ENCODE measurements around the gene SMARCC2. TPM values are rescaled to one million over a fixed set of nuclear protein-coding genes. Genes with fewer than 3 reads are reported as not detected.
"Not testable (repeated sequence)": the region's sequence is repeated elsewhere in the genome, so short reads cannot be mapped to it uniquely, and the experiment has no call there.

The SMARCC2 gene
- total RNA-seq, 5 donors from 2014 or later (not counting 1 experiment from before 2014, with no cell fraction given): 135 to 160 (median 159) TPM

- H3K9me3 ChIP-seq; ATAC-seq (replicated peaks in 1 of 4); H3K27me3 ChIP-seq (replicated peaks in 1 of 2; ENCODE audit: control insufficient read depth in 2 of 2, extremely low read depth in 1 of 2, insufficient read depth in 2 of 2, low read length in 1 of 2); H3K9me3 Mint-ChIP-seq; H3K4me3 ChIP-seq (ENCODE audit: control insufficient read depth in 1 of 2, extremely low read depth in 1 of 2, low read length in 1 of 2); H3K27me3 Mint-ChIP-seq; DNase-seq; POLR2A ChIA-PET; H3K27ac ChIP-seq (ENCODE audit: low read length): not testable (repeated sequence)
- Mint-ChIP-seq H3K4me3 (peak overlapping the region; percentile 89 to 99 (median 97)), H3K27ac (peak overlapping the region; percentile 92 to 94), H3K4me1 (peaks cover 48 to 70% (median 62%) of the 10 kb centered on the region in 3 donors), H3K36me3 (peaks cover 29% of the 10 kb centered on the region)
- peaks cover 21 to 53% of the 10 kb centered on the region in 2 experiments for H3K4me1 ChIP-seq (ENCODE audit: control insufficient read depth in 1 of 2, extremely low read depth in 1 of 2, insufficient read depth in 2 of 2, low read length in 2 of 2)
- H3K36me3 ChIP-seq (ENCODE audit: control insufficient read depth in 2 of 2, extremely low read depth in 1 of 2, insufficient read depth in 1 of 2, low read length in 1 of 2): peaks cover 6 to 23% of the 10 kb centered on the region in 2 donors
- CTCF ChIA-PET: interaction anchor here in 1 of 2 donors (0.7 kb wide), 1 partner anchor 305 kb away, joined by 3 read pairs; no protein-coding TSS in a partner anchor
- 97% methylated on average over 12 of the region's 21 CpGs for WGBS (ENCODE audit: insufficient coverage)
Observed at GRCh38 chr12:56156464-56157200, 32.7 kb downstream of the SMARCC2 start.

GRCh38 chr12:56155256-56155845, 33.9 kb downstream of the SMARCC2 start:
- no peak for ATAC-seq (replicated peaks in 1 of 4)
- no peak for DNase-seq
- no peaks in the 10 kb centered on the region for H3K27me3 ChIP-seq (replicated peaks in 1 of 2; ENCODE audit: control insufficient read depth in 2 of 2, extremely low read depth in 1 of 2, insufficient read depth in 2 of 2, low read length in 1 of 2)
- WGBS (ENCODE audit: insufficient coverage): 93% methylated on average over 7 of the region's 11 CpGs
- Mint-ChIP-seq H3K4me1 (peaks cover 46 to 69% (median 61%) of the 10 kb centered on the region in 3 donors), H3K9me3 (no peaks in the 10 kb centered on the region), H3K27me3 (no peaks in the 10 kb centered on the region), H3K4me3 (peak overlapping the region in 2 of 3 donors; percentile 39 to 97), H3K36me3 (peaks cover 22% of the 10 kb centered on the region), H3K27ac (peak overlapping the region; percentile 25 to 28)
- ChIA-PET POLR2A (interaction anchor here (0.5 to 0.6 kb wide), 4 partner anchors 57 to 529 kb away, joined by 3 to 5 read pairs (median 4); no protein-coding TSS in a partner anchor), CTCF (interaction anchor here in 1 of 2 donors (0.6 kb wide), 1 partner anchor 32 kb away, joined by 3 read pairs; no protein-coding TSS in a partner anchor)
- peaks cover 19 to 49% of the 10 kb centered on the region in 2 experiments for H3K4me1 ChIP-seq (ENCODE audit: control insufficient read depth in 1 of 2, extremely low read depth in 1 of 2, insufficient read depth in 2 of 2, low read length in 2 of 2)
- H3K27ac ChIP-seq (ENCODE audit: low read length): no peak overlapping the region
- no peak overlapping the region for H3K4me3 ChIP-seq (ENCODE audit: control insufficient read depth in 1 of 2, extremely low read depth in 1 of 2, low read length in 1 of 2)
- peaks cover 3 to 10% of the 10 kb centered on the region in 2 donors for H3K36me3 ChIP-seq (ENCODE audit: control insufficient read depth in 2 of 2, extremely low read depth in 1 of 2, insufficient read depth in 1 of 2, low read length in 1 of 2)
- H3K9me3 ChIP-seq: no peaks in the 10 kb centered on the region

- Histone ChIP-seq H3K4me3 (ENCODE audit: control insufficient read depth in 1 of 2, extremely low read depth in 1 of 2, low read length in 1 of 2) (no peak overlapping the region), H3K27ac (ENCODE audit: low read length) (no peak overlapping the region), H3K9me3 (no peaks in the 10 kb centered on the region), H3K36me3 (ENCODE audit: control insufficient read depth in 2 of 2, extremely low read depth in 1 of 2, insufficient read depth in 1 of 2, low read length in 1 of 2) (peaks cover 3 to 5% of the 10 kb centered on the region in 2 donors), H3K4me1 (ENCODE audit: control insufficient read depth in 1 of 2, extremely low read depth in 1 of 2, insufficient read depth in 2 of 2, low read length in 2 of 2) (peaks cover 15 to 43% of the 10 kb centered on the region in 2 experiments), H3K27me3 (replicated peaks in 1 of 2; ENCODE audit: control insufficient read depth in 2 of 2, extremely low read depth in 1 of 2, insufficient read depth in 2 of 2, low read length in 1 of 2) (no peaks in the 10 kb centered on the region)
- no peak overlapping the region for H3K27ac Mint-ChIP-seq
- 98% methylated on average over 4 of the region's 5 CpGs for WGBS (ENCODE audit: insufficient coverage)
- no peaks in the 10 kb centered on the region for H3K9me3 Mint-ChIP-seq
- H3K36me3 Mint-ChIP-seq: peaks cover 16% of the 10 kb centered on the region
- ATAC-seq (replicated peaks in 1 of 4): no peak
- no peak for DNase-seq
- no peaks in the 10 kb centered on the region for H3K27me3 Mint-ChIP-seq
- peaks cover 44 to 67% (median 60%) of the 10 kb centered on the region in 3 donors for H3K4me1 Mint-ChIP-seq
- ChIA-PET POLR2A (interaction anchor here in 1 of 2 donors (0.5 to 0.7 kb wide), 2 partner anchors 58 to 492 kb away, joined by 3 to 4 read pairs; no protein-coding TSS in a partner anchor), CTCF (interaction anchor here in 1 of 2 donors (0.6 to 1.1 kb wide), 2 partner anchors 27 to 32 kb away, joined by 3 to 4 read pairs; partner anchors contain the start of gene ESYT1)
- H3K4me3 Mint-ChIP-seq: peak overlapping the region in 2 of 3 donors; percentile 18 to 97
Observed at GRCh38 chr12:56154818-56155217, 34.5 kb downstream of the SMARCC2 start.

- no peak overlapping the region for H3K27ac Mint-ChIP-seq
- no peak overlapping the region for H3K27ac ChIP-seq (ENCODE audit: low read length)
- WGBS (ENCODE audit: insufficient coverage): no CpG with 5 or more reads among the region's 1 CpG
- peaks cover 11 to 38% of the 10 kb centered on the region in 2 experiments for H3K4me1 ChIP-seq (ENCODE audit: control insufficient read depth in 1 of 2, extremely low read depth in 1 of 2, insufficient read depth in 2 of 2, low read length in 2 of 2)
- no peak overlapping the region for H3K4me3 Mint-ChIP-seq
- H3K4me3 ChIP-seq (ENCODE audit: control insufficient read depth in 1 of 2, extremely low read depth in 1 of 2, low read length in 1 of 2): no peak overlapping the region
- peaks cover 11% of the 10 kb centered on the region for H3K36me3 Mint-ChIP-seq
- H3K4me1 Mint-ChIP-seq: peaks cover 39 to 62% (median 55%) of the 10 kb centered on the region in 3 donors
- no peaks in the 10 kb centered on the region for H3K9me3 Mint-ChIP-seq
- no peaks in the 10 kb centered on the region for H3K27me3 ChIP-seq (replicated peaks in 1 of 2; ENCODE audit: control insufficient read depth in 2 of 2, extremely low read depth in 1 of 2, insufficient read depth in 2 of 2, low read length in 1 of 2)
- CTCF ChIA-PET: interaction anchor here (0.5 to 1.1 kb wide), 3 partner anchors 18 to 205 kb away, joined by 3 to 4 read pairs (median 4); partner anchors contain the start of genes ESYT1 (in 1 of the 2) and STAT2 (in 1 of the 2)
- no peaks in the 10 kb centered on the region for H3K27me3 Mint-ChIP-seq
- POLR2A ChIA-PET: interaction anchor here in 1 of 2 donors (0.7 kb wide), 1 partner anchor 492 kb away, joined by 3 read pairs; no protein-coding TSS in a partner anchor
- no peak for DNase-seq
- peaks cover 3 to 5% of the 10 kb centered on the region in 2 donors for H3K36me3 ChIP-seq (ENCODE audit: control insufficient read depth in 2 of 2, extremely low read depth in 1 of 2, insufficient read depth in 1 of 2, low read length in 1 of 2)
- H3K9me3 ChIP-seq: no peaks in the 10 kb centered on the region
- no peak for ATAC-seq (replicated peaks in 1 of 4)
Observed at GRCh38 chr12:56154246-56154771, 35.0 kb downstream of the SMARCC2 start.

- DNase-seq: no peak
- Mint-ChIP-seq H3K27me3 (no peaks in the 10 kb centered on the region), H3K27ac (no peak overlapping the region), H3K4me3 (peak overlapping the region in 2 of 3 donors; percentile 85 to 93), H3K4me1 (peaks cover 33 to 56% (median 49%) of the 10 kb centered on the region in 3 donors), H3K36me3 (peaks cover 7% of the 10 kb centered on the region), H3K9me3 (no peaks in the 10 kb centered on the region)
- POLR2A ChIA-PET: no interaction called here
- ATAC-seq (replicated peaks in 1 of 4): no peak
- Histone ChIP-seq H3K4me1 (ENCODE audit: control insufficient read depth in 1 of 2, extremely low read depth in 1 of 2, insufficient read depth in 2 of 2, low read length in 2 of 2) (peaks cover 11 to 32% of the 10 kb centered on the region in 2 experiments), H3K9me3 (no peaks in the 10 kb centered on the region), H3K27ac (ENCODE audit: low read length) (no peak overlapping the region), H3K4me3 (ENCODE audit: control insufficient read depth in 1 of 2, extremely low read depth in 1 of 2, low read length in 1 of 2) (no peak overlapping the region), H3K36me3 (ENCODE audit: control insufficient read depth in 2 of 2, extremely low read depth in 1 of 2, insufficient read depth in 1 of 2, low read length in 1 of 2) (peaks cover 3 to 5% of the 10 kb centered on the region in 2 donors), H3K27me3 (replicated peaks in 1 of 2; ENCODE audit: control insufficient read depth in 2 of 2, extremely low read depth in 1 of 2, insufficient read depth in 2 of 2, low read length in 1 of 2) (no peaks in the 10 kb centered on the region)
- 89% methylated on average over 4 of the region's 5 CpGs for WGBS (ENCODE audit: insufficient coverage)
- CTCF ChIA-PET: interaction anchor here (0.5 to 1.1 kb wide), 3 partner anchors 18 to 206 kb away, joined by 3 to 4 read pairs (median 4); partner anchors contain the start of genes ESYT1 (in 1 of the 2) and STAT2 (in 1 of the 2)
Observed at GRCh38 chr12:56153678-56154065, 35.6 kb downstream of the SMARCC2 start.

All from T-cell (primary cell).